ENCODE results near the gene PRMT1.

Gene PRMT1

GRCh38 chr19:49658139-49658517 is 18.9 kb upstream of the PRMT1 start:
- H3K4me3 ChIP-seq (ENCODE audit: low read depth, low read length), result no peak overlapping the region
- TF ChIP-seq, protein P1, sequence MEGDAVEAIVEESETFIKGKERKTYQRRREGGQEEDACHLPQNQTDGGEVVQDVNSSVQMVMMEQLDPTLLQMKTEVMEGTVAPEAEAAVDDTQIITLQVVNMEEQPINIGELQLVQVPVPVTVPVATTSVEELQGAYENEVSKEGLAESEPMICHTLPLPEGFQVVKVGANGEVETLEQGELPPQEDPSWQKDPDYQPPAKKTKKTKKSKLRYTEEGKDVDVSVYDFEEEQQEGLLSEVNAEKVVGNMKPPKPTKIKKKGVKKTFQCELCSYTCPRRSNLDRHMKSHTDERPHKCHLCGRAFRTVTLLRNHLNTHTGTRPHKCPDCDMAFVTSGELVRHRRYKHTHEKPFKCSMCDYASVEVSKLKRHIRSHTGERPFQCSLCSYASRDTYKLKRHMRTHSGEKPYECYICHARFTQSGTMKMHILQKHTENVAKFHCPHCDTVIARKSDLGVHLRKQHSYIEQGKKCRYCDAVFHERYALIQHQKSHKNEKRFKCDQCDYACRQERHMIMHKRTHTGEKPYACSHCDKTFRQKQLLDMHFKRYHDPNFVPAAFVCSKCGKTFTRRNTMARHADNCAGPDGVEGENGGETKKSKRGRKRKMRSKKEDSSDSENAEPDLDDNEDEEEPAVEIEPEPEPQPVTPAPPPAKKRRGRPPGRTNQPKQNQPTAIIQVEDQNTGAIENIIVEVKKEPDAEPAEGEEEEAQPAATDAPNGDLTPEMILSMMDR (IDR thresholded peaks at IDR 0.05; ENCODE audit: low read depth, low read length), result no peak

- TF ChIP-seq, protein P1 (IDR thresholded peaks at IDR 0.05; ENCODE audit: low read depth, low read length), result no peak
- H3K4me3 ChIP-seq (ENCODE audit: low read depth, low read length), result no peak overlapping the region
Observed at GRCh38 chr19:49658566-49659442, 18.3 kb upstream of the PRMT1 start.

- TF ChIP-seq, protein P1 (IDR thresholded peaks at IDR 0.05; ENCODE audit: low read depth, low read length), result no peak
- no peak overlapping the region for H3K4me3 ChIP-seq (ENCODE audit: low read depth, low read length)
Observed at GRCh38 chr19:49660338-49660961, 16.6 kb upstream of the PRMT1 start.

DNA sequence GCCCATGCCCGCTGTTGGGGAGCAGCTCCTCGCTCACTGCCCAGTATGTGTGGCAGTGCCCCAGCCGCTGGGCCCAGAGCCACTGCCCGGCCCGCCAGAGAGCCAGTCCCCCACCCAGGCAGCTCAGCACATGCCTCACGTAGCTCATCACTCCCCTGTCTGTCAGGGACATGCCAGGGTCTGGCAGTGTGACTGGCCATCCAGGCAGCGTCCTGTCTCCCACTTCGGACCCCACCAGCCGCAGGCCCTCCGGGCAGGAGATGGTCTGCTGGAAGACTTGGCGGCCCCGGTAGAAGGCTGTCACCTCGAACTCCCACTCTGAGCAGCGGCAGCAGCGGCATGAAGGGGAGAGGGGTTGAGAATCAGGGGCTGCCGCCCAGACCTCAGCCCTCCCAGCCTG is 15.1 kb upstream of the PRMT1 start:
- TF ChIP-seq, protein P1 (IDR thresholded peaks at IDR 0.05; ENCODE audit: low read depth, low read length), result no peak
- H3K4me3 ChIP-seq (ENCODE audit: low read depth, low read length), result no peak overlapping the region

GRCh38 chr19:49663224-49663623 is 13.8 kb upstream of the PRMT1 start:
- TF ChIP-seq, protein P1 (IDR thresholded peaks at IDR 0.05; ENCODE audit: low read depth, low read length), result no peak
- no peak overlapping the region for H3K4me3 ChIP-seq (ENCODE audit: low read depth, low read length)

GRCh38 chr19:49664171-49665035 is 12.7 kb upstream of the PRMT1 start:
- peak overlapping the region; percentile 96 for H3K4me3 ChIP-seq (ENCODE audit: low read depth, low read length)
- TF ChIP-seq, protein P1 (IDR thresholded peaks at IDR 0.05; ENCODE audit: low read depth, low read length), result no peak

Data from WI38 (cell line).